Endometrial microvascular endothelial cells (primary cell): ENCODE measurements around the gene BTF3. TPM values are rescaled to one million over a fixed set of nuclear protein-coding genes. Genes with fewer than 3 reads are reported as not detected.

Source experiments
- in situ Hi-C: cut with HindIII; loops from 2 replicates; pipeline ENCODE4 v1.10.0; 2017; ENCODE audit warnings: low sequenced_read_pairs, low pct_unique_long_range_greater_than_20kb; ENCODE audit errors: inconsistent ontology term
- total RNA-seq: library from RNA; depleted of rRNA; stranded (reverse); fragments of >200 nt; gene quantifications from one replicate; pipeline ENCODE4 v1.2.3, GENCODE V29; 2015; ENCODE audit errors: inconsistent ontology term

Gene BTF3
- 527 TPM for total RNA-seq

DNA sequence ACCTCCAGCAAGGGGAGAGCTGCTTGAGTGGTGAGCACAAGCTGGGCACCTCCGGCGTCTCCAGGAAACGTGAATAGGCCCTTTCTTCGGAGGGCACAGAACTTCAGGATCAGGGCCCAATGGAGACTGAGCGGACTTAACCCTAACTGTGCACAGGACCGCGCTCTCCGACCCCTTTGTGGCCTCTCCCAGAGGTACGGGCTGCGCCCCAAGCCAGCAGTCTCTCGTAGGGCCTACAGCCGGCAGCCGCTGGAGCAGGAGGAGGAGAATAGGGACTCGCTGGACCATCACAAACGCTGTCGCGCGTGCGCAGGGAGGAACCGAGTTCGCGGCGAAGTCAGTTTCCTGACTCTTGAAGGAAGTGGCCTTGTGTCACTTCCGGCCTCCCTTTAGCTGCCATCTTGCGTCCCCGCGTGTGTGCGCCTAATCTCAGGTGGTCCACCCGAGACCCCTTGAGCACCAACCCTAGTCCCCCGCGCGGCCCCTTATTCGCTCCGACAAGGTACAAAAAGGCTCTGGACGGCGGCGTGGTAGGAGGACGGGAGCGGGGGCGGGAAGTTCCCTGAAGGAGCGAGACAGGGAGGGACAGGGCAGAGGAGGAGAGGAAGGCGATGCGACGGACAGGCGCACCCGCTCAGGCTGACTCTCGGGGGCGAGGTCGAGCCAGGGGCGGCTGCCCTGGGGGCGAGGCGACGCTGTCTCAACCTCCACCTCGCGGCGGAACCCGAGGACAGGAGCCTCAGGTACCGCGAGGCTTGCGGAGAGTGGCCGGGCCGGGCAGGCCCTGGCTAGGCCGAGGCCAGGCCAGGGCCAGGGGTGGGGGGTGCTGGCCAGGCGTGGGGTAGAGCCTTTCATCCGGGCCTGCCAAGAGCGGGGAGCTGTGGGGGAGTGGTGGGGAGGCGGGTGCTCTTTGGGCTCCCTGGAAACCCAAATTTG, at the start of gene BTF3:
BTF3 (plus strand) TSS at position 386 of the 936 bp plus-strand sequence; CDS start at position 612, 226 bp downstream.
- in situ Hi-C loops: no loop called here

DNA sequence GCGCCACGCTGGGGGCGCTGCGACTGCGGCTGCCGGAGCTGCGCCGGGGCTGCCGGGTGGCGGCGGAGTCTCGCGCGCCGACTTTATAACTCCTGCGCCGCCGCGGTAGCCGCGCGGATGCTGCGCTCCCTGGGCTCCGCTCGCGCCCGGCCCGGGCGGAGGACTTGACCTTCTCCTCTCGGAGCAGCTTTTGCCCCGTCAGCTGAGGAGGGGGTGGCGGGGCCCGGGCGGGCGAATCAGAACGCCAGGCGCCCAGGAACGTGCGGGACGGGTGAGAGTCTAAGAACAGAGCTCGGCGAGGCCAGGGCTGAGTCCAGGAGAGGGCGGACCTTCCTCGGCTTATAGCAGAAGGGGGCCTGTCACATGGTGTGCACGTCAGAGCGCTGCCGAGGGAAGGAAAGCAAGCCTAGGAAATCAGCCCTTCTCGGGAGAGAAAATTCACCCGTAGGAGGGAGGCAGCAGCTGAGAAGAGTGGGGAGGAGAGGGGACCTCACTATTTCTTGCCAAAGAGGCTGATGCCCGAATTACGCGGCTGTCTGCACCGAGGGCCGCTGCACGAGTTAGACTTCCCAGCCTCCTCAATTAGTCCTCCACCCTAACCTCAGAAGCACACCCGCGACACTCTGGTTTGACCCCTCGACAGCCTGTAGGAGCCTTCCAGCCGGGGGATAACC, 49.6 kb upstream of the BTF3 start, which contains the start of gene FOXD1:
FOXD1 (minus strand) TSS at position 315 of the 674 bp plus-strand sequence. CDS start 415 bp downstream, outside the sequence.
- in situ Hi-C loops: no loop called here

DNA sequence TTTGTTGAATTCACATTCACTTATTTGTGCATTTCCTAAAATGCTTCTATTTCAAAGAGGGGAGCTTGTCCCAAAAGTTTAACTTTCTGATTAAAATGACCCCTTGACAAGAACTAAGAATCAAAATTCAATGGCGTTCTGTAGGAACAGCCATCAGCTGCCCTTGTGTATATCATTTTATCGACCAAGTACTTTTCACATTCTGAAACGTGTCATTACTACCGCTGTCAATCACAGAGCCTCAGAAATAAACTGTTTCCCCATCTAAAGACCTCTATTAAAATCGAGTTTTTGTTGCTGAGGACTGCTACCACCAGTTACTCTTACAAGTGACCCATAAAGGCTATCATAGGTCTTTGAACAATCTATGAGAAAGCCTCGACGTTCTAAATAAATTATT, 48.1 kb upstream of the BTF3 start:
- in situ Hi-C loops: loop anchor here (25.0 kb wide), 1 partner anchor 363 kb away; no protein-coding TSS in a partner anchor

DNA sequence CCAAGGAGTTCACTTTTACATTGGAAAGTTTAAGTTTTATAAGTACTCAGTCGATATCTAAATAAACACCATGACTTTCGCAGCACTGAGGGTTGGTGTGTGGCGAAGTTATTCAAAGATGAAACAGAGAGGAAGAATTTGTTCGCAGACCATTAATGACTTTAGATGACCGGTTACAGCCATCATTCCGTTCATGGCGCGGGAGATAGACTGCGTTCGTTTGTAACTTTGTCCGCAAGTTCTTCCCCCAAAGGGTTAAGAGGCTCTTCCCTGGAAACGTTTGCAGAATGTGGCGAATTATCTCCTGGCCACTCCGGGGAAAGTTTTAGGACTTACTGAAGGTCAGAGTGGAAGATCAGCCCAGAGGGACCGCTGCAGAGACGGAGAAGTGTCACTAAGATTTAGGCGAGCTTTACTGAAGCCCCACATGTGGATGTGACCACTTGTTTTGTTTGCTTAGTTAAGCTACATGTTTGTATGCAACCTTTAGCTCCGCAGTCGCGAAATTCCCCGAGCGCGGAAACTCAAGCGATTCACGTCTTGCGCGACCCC, 47.5 kb upstream of the BTF3 start:
- in situ Hi-C loops: loop anchor here (25.0 kb wide), 1 partner anchor 363 kb away; no protein-coding TSS in a partner anchor

DNA sequence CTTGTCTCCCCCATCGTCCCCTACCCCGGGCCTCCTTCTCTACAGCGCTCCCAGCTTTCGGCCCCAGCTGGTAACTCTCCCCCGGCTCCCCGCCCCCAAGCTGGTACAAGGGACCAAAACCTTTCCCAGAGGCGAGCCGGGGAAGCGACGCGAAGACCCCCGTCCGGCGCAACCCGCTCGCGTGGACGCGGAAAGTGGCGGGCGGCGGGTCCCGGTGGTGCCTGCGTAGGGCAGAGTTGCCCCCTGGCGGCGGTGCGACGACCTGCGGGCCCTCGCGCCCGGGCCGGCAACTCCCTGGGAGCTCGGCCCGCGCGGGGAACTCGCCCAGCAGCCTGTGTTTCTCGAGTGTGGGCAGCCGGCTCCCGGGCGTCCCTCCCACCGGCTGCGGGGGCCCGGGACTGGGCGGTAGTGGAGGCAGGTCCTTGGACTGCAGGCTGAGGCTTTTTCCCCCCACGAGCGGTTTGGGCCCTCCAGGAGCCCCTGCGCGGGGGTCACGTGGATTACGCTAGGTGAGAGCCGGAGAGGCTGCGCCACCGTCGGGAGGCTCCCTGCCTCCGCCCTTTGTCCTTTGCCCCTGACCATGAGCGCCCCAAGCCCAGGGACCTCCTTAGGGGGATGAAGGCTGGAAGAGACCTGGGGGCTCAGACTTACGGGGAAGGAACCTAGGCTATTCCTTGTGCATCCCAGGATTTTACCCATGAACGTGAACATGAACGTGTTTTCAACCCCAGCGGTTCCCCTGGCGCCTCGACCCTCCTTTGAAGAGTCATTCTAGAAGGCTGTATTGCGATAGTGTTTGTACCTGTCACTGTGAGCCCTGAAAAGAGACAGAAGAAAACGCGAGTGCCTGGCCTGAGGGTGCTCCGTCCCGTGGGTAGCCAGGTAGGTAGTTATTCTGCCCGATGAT, 46.8 kb upstream of the BTF3 start:
- in situ Hi-C loops: loop anchor here (25.0 kb wide), 1 partner anchor 364 kb away; no protein-coding TSS in a partner anchor

DNA sequence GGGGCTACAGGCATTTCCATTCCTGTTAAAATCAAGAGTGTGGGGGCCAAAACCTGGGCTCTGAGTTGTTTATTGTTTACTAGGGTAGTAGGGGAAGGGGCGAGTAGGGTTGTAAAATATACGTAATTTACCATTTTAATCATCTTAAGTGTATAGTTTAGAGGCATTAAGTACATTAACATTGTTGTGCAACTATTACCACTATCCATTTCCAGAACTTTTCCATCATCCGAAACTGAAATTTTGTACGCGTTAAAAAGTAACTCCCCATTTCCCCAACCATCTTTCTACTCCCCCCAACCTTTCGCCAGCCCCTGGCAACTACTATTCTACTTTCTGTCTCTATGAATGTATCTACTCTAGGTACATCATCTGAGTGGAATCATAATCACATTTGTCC, 46.0 kb upstream of the BTF3 start:
- in situ Hi-C loops: loop anchor here (25.0 kb wide), 1 partner anchor 365 kb away; no protein-coding TSS in a partner anchor

DNA sequence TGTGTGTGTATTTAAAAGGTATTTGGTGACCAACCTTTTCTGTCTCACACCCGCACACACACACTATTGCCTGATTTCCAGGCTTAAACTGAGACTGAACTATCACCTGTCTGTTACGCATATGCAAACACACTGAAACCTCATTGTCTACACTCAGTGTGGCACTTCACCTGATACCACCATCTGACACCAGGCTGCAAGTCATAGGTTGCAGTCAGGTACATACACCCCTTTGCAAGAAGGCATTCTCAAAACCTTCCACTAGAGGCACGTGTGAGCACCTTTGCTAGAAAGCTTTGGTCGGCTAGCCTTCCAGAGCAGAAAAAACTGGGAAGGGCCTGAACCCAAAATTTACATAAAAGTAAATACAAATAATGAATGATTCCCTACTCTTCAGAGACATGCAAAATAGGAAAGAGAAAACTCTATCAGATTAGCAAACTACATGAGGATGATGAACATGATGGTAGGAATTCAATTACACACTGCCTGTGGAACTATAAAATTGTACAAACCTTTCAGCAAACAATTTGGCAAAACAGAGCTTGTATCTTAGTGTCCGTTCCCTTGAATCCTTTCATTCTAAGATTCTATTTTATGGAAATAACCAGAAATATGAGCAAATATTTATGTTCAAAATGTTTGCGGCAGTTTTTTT, 43.7 kb upstream of the BTF3 start:
- in situ Hi-C loops: loop anchor here (25.0 kb wide), 1 partner anchor 367 kb away; no protein-coding TSS in a partner anchor

DNA sequence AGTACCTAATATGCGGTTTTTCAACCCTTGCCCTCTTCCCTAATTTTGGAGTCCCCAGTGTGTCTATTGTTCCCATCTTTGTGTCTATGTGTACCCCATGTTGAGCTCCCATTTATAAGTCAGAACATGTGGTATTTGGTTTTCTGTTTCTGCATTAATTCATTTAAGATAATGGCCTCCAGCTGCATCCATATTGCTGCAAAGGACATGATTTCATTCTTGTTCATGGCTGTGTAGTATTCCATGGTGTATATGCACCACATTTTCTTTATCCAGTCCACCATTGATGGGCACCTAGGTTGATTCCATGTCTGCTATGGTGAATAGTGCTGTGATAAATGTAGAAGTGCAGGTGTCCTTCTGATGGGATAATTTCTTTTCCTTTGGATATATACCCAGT, 41.8 kb upstream of the BTF3 start:
- in situ Hi-C loops: loop anchor here (25.0 kb wide), 1 partner anchor 369 kb away; no protein-coding TSS in a partner anchor

DNA sequence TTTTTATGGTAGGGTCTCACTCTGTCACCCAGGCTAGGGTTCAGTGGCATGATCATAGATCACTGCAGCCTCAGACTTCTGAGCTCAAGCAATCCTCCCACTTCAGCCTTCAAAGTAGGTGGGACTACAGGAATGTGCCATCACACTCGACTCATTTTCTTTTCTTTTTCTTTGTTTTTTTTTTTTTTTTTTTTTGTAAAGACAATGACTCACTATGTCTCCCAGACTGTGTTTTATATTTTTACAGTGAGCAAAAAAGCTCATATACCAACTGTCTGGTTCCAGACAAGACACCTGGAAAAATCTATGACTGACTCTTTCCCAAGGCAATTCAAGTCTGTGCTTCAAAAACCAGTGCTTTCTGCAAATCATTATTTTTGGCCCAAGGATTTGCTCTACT, 38.9 kb upstream of the BTF3 start:
- in situ Hi-C loops: loop anchor here (25.0 kb wide), 1 partner anchor 372 kb away; no protein-coding TSS in a partner anchor

DNA sequence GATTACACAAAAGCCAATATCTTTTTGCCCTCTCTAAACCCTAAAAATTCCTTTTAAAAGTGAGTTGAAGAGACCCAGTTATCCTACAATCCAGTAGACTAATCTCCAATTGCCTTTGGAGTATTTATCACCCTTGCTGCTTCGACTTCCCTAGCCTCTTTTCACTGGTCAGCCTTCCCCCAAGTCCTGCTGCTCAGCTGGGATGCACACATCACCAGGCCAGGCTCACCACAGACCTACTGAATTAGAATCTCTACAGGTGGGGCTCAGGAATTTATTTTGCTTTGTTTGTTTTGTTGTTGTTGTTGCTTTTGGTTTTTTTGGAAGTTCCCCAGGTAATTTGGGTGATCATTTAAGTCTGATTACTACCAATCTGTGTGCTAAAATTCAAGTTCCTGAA, 38.1 kb upstream of the BTF3 start:
- in situ Hi-C loops: loop anchor here (25.0 kb wide), 1 partner anchor 373 kb away; no protein-coding TSS in a partner anchor

DNA sequence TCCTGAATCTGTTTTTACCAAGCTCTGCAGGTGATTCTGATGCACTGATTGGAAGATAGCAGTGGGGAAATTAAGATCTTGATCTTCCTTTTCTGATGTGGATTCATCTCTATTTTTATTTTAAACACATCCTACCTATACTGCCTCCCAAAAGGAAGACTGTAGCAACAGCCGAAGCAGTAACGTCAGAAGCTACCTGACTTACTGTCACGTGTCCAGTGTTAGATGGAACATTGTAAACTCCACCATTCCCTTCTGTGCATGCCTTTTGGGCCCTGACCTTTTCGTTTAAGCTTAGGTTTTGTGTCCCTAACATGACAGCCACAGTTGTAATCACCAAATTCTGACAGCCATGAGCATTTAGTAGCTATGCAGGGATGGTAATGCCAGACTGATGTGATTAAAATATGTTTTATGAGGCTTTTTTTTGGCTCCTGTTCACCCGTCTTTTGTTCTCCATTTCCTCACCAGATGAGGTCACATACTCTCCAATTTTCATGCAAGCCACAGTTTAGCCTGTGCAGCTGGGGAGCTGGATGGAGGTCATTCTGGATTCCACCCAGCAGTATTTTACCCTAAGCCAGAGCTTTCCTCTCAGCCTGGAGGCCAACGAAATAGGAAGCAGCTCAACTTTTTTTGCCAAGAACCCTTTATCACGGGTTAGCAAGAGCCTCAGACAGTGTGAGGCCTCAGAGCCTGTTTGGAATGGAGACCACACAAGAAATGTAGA, 34.1 kb upstream of the BTF3 start:
- in situ Hi-C loops: loop anchor here (25.0 kb wide), 1 partner anchor 377 kb away; no protein-coding TSS in a partner anchor

DNA sequence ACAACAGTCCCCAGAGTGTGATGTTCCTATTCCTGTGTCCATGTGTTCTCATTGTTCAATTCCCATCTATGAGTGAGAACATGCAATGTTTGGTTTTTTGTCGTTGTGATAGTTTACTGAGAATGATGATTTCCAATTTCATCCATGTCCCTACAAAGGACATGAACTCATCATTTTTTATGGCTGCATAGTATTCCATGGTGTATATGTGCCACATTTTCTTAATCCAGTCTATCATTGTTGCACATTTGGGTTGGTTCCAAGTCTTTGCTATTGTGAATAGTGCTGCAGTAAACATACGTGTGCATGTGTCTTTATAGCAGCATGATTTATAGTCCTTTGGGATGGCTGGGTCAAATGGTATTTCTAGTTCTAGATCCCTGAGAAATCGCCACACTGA, 29.6 kb upstream of the BTF3 start:
- in situ Hi-C loops: loop anchor here (25.0 kb wide), 1 partner anchor 381 kb away; no protein-coding TSS in a partner anchor

DNA sequence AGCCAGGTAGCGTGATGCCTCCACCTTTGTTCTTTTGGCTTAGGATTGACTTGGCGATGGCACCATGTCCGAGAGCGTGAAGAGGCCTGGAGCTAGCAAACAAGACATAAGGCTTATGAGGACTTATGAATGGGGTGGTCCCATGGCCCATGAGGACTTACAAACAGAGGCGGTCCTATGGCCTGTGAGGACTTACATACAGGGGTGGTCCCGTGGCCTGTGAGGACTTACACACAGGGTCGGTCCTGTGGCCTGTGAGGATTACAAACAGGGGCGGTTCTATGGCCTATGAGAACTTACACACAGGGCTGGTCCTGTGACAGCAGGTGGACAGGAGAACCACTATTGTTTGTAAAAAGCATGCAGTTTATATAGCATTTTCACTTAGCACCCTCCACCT, 28.4 kb upstream of the BTF3 start:
- in situ Hi-C loops: loop anchor here (25.0 kb wide), 1 partner anchor 383 kb away; no protein-coding TSS in a partner anchor

DNA sequence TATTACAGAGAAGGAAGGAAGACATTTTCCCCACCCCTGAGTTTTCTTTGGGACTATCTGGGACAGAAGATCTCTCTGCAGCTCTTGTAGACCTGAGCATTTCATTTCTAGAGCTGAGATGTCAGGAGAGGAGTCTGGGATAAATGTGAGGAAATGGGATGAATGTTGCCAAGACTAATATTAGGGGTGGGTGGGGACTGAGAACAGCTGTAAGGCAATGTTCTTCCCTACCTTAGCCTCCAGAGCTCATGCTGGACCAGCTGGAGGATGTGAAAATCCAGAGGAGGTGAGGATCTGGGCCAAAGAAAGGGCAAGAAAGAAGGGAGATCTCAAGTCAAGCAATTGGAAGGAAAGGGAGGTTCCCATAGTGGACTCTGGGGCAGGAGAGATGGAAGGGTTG, 26.6 kb upstream of the BTF3 start:
- in situ Hi-C loops: loop anchor here (25.0 kb wide), 1 partner anchor 384 kb away; no protein-coding TSS in a partner anchor

DNA sequence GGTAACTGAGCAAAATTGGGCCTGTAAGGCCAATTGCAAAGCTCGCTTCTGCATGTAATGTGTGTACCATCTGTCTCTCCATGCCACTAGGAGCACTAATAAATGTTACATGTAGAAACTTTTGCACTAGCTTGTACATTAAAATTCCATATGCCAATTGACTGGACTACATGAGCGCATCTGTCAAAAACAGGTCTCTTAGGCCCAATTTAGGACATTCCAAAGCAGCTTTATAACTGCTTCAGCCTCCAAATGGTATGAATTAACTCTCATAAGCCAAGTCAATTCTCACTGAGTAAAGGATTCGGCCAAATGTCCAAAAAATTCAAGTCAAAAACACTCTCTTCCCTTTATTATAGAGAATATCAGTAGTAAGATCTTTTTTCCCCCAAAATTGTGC, 26.1 kb upstream of the BTF3 start:
- in situ Hi-C loops: loop anchor here (25.0 kb wide), 1 partner anchor 385 kb away; no protein-coding TSS in a partner anchor

DNA sequence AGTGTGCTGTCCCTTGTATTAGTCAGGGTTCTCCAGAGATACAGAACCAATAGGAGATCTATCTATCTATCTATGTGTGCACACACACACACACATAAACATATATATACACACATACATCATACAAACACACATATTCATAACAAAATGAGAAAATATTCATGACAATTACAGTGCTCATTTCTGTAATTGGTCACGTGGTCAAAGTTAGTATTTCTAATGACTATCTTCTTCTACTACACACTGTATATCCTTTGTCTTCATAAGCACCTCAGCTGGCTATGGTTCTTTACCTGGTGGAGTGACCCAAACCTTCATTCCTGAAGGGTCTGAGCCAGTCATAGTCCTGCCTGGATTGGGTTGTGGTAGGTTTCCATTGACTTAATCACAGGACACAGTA, 17.7 kb upstream of the BTF3 start:
- in situ Hi-C loops: no loop called here
